ENCODE data around the gene COL24A1. TPM values are rescaled to one million over a fixed set of nuclear protein-coding genes. Genes with fewer than 3 reads are reported as not detected.
A peak's percentile ranks its signal among the peaks of the same experiment; 100 is the strongest.

COL24A1 gene
- total and polyA plus RNA-seq, 4 donors: 0.33 to 16.7 (median 0.67) TPM

DNA sequence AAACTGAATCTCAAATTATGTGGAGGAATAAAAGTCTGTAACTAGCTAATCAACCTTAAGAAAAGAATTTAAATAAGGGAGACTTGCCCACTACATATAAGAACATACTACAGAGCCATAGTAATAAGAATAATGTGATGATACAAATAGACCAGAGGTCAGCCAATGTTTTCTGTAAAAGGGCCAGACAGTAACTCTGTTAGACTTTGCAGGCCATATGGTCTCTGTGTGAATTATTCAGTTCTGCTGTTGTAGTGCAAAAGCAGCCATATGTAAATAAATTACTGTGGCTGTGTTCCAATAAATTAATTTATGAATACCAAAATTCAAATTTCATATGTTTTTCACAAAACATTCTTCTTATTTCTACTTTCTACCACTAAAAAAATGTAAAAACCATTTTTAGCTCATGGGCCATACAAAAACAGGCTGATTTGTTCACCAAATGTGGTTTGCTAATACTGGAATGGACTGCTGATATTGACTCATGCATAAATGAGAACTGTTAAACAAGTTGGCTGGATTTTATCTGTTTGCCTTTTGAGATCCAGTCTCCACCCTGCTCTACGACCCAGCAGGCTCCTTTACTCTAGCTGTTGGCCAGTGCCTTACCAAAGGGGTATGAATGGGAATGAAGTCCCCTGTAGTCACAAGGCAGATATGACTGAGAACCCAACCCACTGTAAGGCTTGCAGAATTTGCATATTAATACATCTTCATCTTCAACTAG is 350.2 kb downstream of the COL24A1 start:
- 56 to 74% methylated on average over 1 of the region's 1 CpG for WGBS, 2 donors
- TF ChIP-seq CTCF (IDR thresholded peaks at IDR 0.05; ENCODE audit: control extremely low read depth, extremely low read depth): no peak
- Histone ChIP-seq H3K27ac (ENCODE audit: low read depth in 1 of 2, low read length in 1 of 2) (no peak overlapping the region), H3K27me3 (ENCODE audit: control insufficient read depth in 3 of 3, insufficient read depth in 3 of 3, low read length in 2 of 3) (no peaks in the 10 kb centered on the region), H3K9me3 (ENCODE audit: control insufficient read depth in 4 of 4, insufficient read depth in 3 of 4, low read length in 3 of 4) (peaks cover 0 to 5% (median 1%) of the 10 kb centered on the region in 4 donors), H3K36me3 (ENCODE audit: control insufficient read depth in 4 of 4, insufficient read depth in 4 of 4, low read length in 4 of 4) (peaks cover 0 to 7% (median 0%) of the 10 kb centered on the region in 4 donors), H3K4me1 (ENCODE audit: control insufficient read depth in 5 of 5, insufficient read depth in 5 of 5, low read length in 5 of 5) (no peaks in the 10 kb centered on the region), H3K9ac (ENCODE audit: insufficient read depth in 1 of 2, low read length in 2 of 2) (no peak overlapping the region), H3K4me3 (no peak overlapping the region)
- DNase-seq (peak in 2 of 3 donors; percentile 36 to 49), ATAC-seq (ENCODE audit: insufficient read depth, low FRiP score) (no peak)

DNA sequence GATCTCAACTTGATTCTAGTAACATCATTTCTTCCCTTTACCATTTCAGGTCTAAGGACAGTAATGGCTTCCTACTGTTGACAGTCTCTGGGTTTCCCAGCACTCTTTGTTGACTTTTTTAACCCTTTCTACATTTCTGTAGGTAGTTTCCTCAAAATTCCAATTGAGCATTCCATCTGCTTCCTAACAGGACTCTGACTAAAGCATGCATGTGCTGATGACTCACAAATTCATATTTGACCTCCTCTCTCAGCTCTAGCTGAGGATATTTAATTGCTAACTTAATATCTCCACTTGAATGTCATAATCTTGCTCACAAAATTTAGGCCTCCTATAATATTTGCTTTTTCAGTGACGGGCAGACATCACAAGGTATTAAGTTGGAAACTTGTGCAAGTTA is 355.1 kb downstream of the COL24A1 start:
- Histone ChIP-seq H3K9me3 (ENCODE audit: control insufficient read depth in 4 of 4, insufficient read depth in 3 of 4, low read length in 3 of 4) (no peaks in the 10 kb centered on the region), H3K36me3 (ENCODE audit: control insufficient read depth in 4 of 4, insufficient read depth in 4 of 4, low read length in 4 of 4) (peaks cover 0 to 4% (median 1%) of the 10 kb centered on the region in 4 donors), H3K27ac (ENCODE audit: low read depth in 1 of 2, low read length in 1 of 2) (no peak overlapping the region), H3K27me3 (ENCODE audit: control insufficient read depth in 3 of 3, insufficient read depth in 3 of 3, low read length in 2 of 3) (no peaks in the 10 kb centered on the region), H3K4me3 (no peak overlapping the region), H3K4me1 (ENCODE audit: control insufficient read depth in 5 of 5, insufficient read depth in 5 of 5, low read length in 5 of 5) (no peaks in the 10 kb centered on the region), H3K9ac (ENCODE audit: insufficient read depth in 1 of 2, low read length in 2 of 2) (no peak overlapping the region)
- ATAC-seq (ENCODE audit: insufficient read depth, low FRiP score): no peak
- DNase-seq: no peak
- TF ChIP-seq CTCF (IDR thresholded peaks at IDR 0.05; ENCODE audit: control extremely low read depth, extremely low read depth): no peak
- WGBS, 2 donors: 84 to 92% methylated on average over 1 of the region's 1 CpG

- WGBS, 2 donors: 84 to 91% methylated on average over 2 of the region's 2 CpGs
- Histone ChIP-seq H3K27me3 (ENCODE audit: control insufficient read depth in 3 of 3, insufficient read depth in 3 of 3, low read length in 2 of 3) (no peaks in the 10 kb centered on the region), H3K36me3 (ENCODE audit: control insufficient read depth in 4 of 4, insufficient read depth in 4 of 4, low read length in 4 of 4) (peaks cover 0 to 4% (median 1%) of the 10 kb centered on the region in 4 donors), H3K4me1 (ENCODE audit: control insufficient read depth in 5 of 5, insufficient read depth in 5 of 5, low read length in 5 of 5) (no peaks in the 10 kb centered on the region), H3K27ac (ENCODE audit: low read depth in 1 of 2, low read length in 1 of 2) (no peak overlapping the region), H3K9ac (ENCODE audit: insufficient read depth in 1 of 2, low read length in 2 of 2) (no peak overlapping the region), H3K4me3 (no peak overlapping the region), H3K9me3 (ENCODE audit: control insufficient read depth in 4 of 4, insufficient read depth in 3 of 4, low read length in 3 of 4) (no peaks in the 10 kb centered on the region)
- no peak for TF ChIP-seq CTCF (IDR thresholded peaks at IDR 0.05; ENCODE audit: control extremely low read depth, extremely low read depth)
- no peak for DNase-seq
- no peak for ATAC-seq (ENCODE audit: insufficient read depth, low FRiP score)
Measured at GRCh38 chr1:85799737-85800136, 356.8 kb downstream of the COL24A1 start.

Measured in lung (tissue), 12 donors.